ENCODE data around the gene C22orf31. TPM values are rescaled to one million over a fixed set of nuclear protein-coding genes. Genes with fewer than 3 reads are reported as not detected.

C22orf31 gene
- total RNA-seq, 2 donors from 2014 or later = 0.32 TPM; not detected in 1

- no peak overlapping the region for H3K4me3 ChIP-seq
- no peak overlapping the region for H3K27ac ChIP-seq
These were observed 48.7 kb downstream of the C22orf31 start for GRCh38 chr22:29012952-29013351.

GRCh38 chr22:29012101-29012433 lies 49.6 kb downstream of the C22orf31 start:
- no peak for TF ChIP-seq CTCF (IDR thresholded peaks at IDR 0.05)
- Histone ChIP-seq H3K36me3 (no peaks in the 10 kb centered on the region), H3K4me3 (no peak overlapping the region), H3K4me1 (no peaks in the 10 kb centered on the region), H3K9ac (ENCODE audit: low read depth in 2 of 2, low read length in 2 of 2) (peak overlapping the region in 1 of 2 donors; percentile 52), H3K27me3 (no peaks in the 10 kb centered on the region), H3K9me3 (no peaks in the 10 kb centered on the region), H3K27ac (peak overlapping the region; percentile 22)
- intact Hi-C loops (cut with DNase I) = no loop called here
- peak; percentile 60 for DNase-seq

More at GRCh38 chr22:29012952-29013351, 48.7 kb downstream of the C22orf31 start:
- DNase-seq = no peak
- intact Hi-C loops (cut with DNase I) = no loop called here
- H3K36me3 ChIP-seq = no peaks in the 10 kb centered on the region
- no peak overlapping the region for H3K9ac ChIP-seq (ENCODE audit: low read depth in 2 of 2, low read length in 2 of 2)
- no peaks in the 10 kb centered on the region for H3K27me3 ChIP-seq
- TF ChIP-seq CTCF (IDR thresholded peaks at IDR 0.05) = no peak
- H3K9me3 ChIP-seq = no peaks in the 10 kb centered on the region
- no peaks in the 10 kb centered on the region for H3K4me1 ChIP-seq

- TF ChIP-seq CTCF (IDR thresholded peaks at IDR 0.05) = no peak
- H3K4me1 ChIP-seq = no peaks in the 10 kb centered on the region
- intact Hi-C loops (cut with DNase I) = no loop called here
- DNase-seq = peak; percentile 68
- H3K9ac ChIP-seq (ENCODE audit: low read depth in 2 of 2, low read length in 2 of 2) = peak overlapping the region in 1 of 2 donors; percentile 52
- no peaks in the 10 kb centered on the region for H3K27me3 ChIP-seq
- H3K27ac ChIP-seq = peak overlapping the region; percentile 22
- H3K36me3 ChIP-seq = no peaks in the 10 kb centered on the region
- no peak overlapping the region for H3K4me3 ChIP-seq
- H3K9me3 ChIP-seq = no peaks in the 10 kb centered on the region
These were observed 50.2 kb downstream of the C22orf31 start for GRCh38 chr22:29011240-29012100.

GRCh38 chr22:29009148-29009547 lies 52.5 kb downstream of the C22orf31 start:
- no peaks in the 10 kb centered on the region for H3K36me3 ChIP-seq
- no peaks in the 10 kb centered on the region for H3K27me3 ChIP-seq
- H3K9me3 ChIP-seq = no peaks in the 10 kb centered on the region
- no peak for TF ChIP-seq CTCF (IDR thresholded peaks at IDR 0.05)
- no peak for DNase-seq
- no peak overlapping the region for H3K9ac ChIP-seq (ENCODE audit: low read depth in 2 of 2, low read length in 2 of 2)
- no peak overlapping the region for H3K27ac ChIP-seq
- no peak overlapping the region for H3K4me3 ChIP-seq
- intact Hi-C loops (cut with DNase I) = no loop called here
- no peaks in the 10 kb centered on the region for H3K4me1 ChIP-seq

Other genes with a start within 250 kb of the C22orf31 start
- gene ZNRF3, start 178.3 kb downstream of the C22orf31 start, total RNA-seq = 10 to 100 TPM in 1 of 2 donors, 1 to 10 TPM in 1; 5.9 to 12.2 TPM
- 10 to 100 TPM; 20.2 to 20.7 TPM for gene KREMEN1, start 11.2 kb upstream of the C22orf31 start, total RNA-seq
- 1 to 10 TPM; 4.4 TPM for gene EMID1, start 144.1 kb upstream of the C22orf31 start, total RNA-seq
- gene RHBDD3, start 206.2 kb upstream of the C22orf31 start, total RNA-seq = 10 to 100 TPM; 15.4 to 32.0 TPM
- gene EWSR1, start 206.4 kb upstream of the C22orf31 start, total RNA-seq = 100 to 1,000 TPM; 145 to 236 TPM
- 10 to 100 TPM; 16.6 to 41.1 TPM for gene GAS2L1, start 244.8 kb upstream of the C22orf31 start, total RNA-seq

All from colonic mucosa (tissue), 4 donors.